ENCODE results near the gene KRTAP1-1.
A peak's percentile ranks its signal among the peaks of the same experiment; 100 is the strongest.
"Not testable (repeated sequence)": the region's sequence is repeated elsewhere in the genome, so short reads cannot be mapped to it uniquely, and the experiment has no call there.

KRTAP1-1 gene

GRCh38 chr17:41012326-41013120 is 28.7 kb downstream of the KRTAP1-1 start:
- no peak for DNase-seq (ENCODE audit: low read depth)

GRCh38 chr17:41010441-41010840 is 30.8 kb downstream of the KRTAP1-1 start:
- DNase-seq (ENCODE audit: low read depth), result no peak

GRCh38 chr17:41009936-41010335 is 31.3 kb downstream of the KRTAP1-1 start:
- DNase-seq (ENCODE audit: low read depth), result no peak

- DNase-seq (ENCODE audit: low read depth), result peak; percentile 12
These were observed 31.9 kb downstream of the KRTAP1-1 start for GRCh38 chr17:41009301-41009760.

GRCh38 chr17:41008811-41009210 is 32.4 kb downstream of the KRTAP1-1 start, which contains the start of gene KRTAP3-1:
TSS of gene KRTAP3-1 (minus strand) at chr17:41009128. CDS start at chr17:41009074, 54 bp downstream.
- no peak for DNase-seq (ENCODE audit: low read depth)

GRCh38 chr17:41004397-41004796 is 36.9 kb downstream of the KRTAP1-1 start:
- DNase-seq (ENCODE audit: low read depth), result no peak

GRCh38 chr17:41003926-41004325 is 37.3 kb downstream of the KRTAP1-1 start:
- no peak for DNase-seq (ENCODE audit: low read depth)

- no peak for DNase-seq (ENCODE audit: low read depth)
These were observed 38.4 kb downstream of the KRTAP1-1 start for GRCh38 chr17:41002814-41003213.

GRCh38 chr17:41001795-41002194 is 39.5 kb downstream of the KRTAP1-1 start:
- DNase-seq (ENCODE audit: low read depth), result no peak

GRCh38 chr17:40999563-40999962 is 41.7 kb downstream of the KRTAP1-1 start, which contains the start of gene KRTAP3-2:
TSS of gene KRTAP3-2 (minus strand) at chr17:40999906. CDS start at chr17:40999853, 53 bp downstream.
- DNase-seq (ENCODE audit: low read depth), result not testable (repeated sequence)

- no peak for DNase-seq (ENCODE audit: low read depth)
These were observed 43.9 kb downstream of the KRTAP1-1 start for GRCh38 chr17:40997361-40997760.

GRCh38 chr17:40996829-40997228 is 44.4 kb downstream of the KRTAP1-1 start:
- no peak for DNase-seq (ENCODE audit: low read depth)

GRCh38 chr17:40995116-40995515 is 46.1 kb downstream of the KRTAP1-1 start:
- DNase-seq (ENCODE audit: low read depth), result no peak

- DNase-seq (ENCODE audit: low read depth), result no peak
These were observed 47.4 kb downstream of the KRTAP1-1 start, which contains the start of gene KRTAP3-3 for GRCh38 chr17:40993839-40994238. TSS of gene KRTAP3-3 (minus strand) at chr17:40994164. CDS start at chr17:40994097, 67 bp downstream.

- no peak for DNase-seq (ENCODE audit: low read depth)
These were observed 48.2 kb downstream of the KRTAP1-1 start for GRCh38 chr17:40993084-40993483.

- DNase-seq (ENCODE audit: low read depth), result no peak
These were observed 48.6 kb downstream of the KRTAP1-1 start for GRCh38 chr17:40992666-40993065.
